K562 (cell line): ENCODE data around the gene PCK2. TPM values are rescaled to one million over a fixed set of nuclear protein-coding genes. Genes with fewer than 3 reads are reported as not detected.
A peak's percentile ranks its signal among the peaks of the same experiment; 100 is the strongest.

ENCODE experiments used
- ATAC-seq: fragments of 200-7000 bp; cut with Tn5 transposase; 3 replicates; pipeline ENCODE4 v1.9.1; 2020; ENCODE audit warnings: moderate library complexity
- BruUV-seq: library from RNA; stranded (reverse); fragments of 400-500 nt; replicated peaks from 2 replicates; lab custom pipeline; 2021; lab: Mats Ljungman, UMichigan
- CTCF ChIA-PET: fragments of 300-600 bp; formaldehyde crosslinking; extraction: SDS; loops from one replicate; lab custom pipeline; 2021; ENCODE audit warnings: low intra/inter-chr PET ratio; lab: Yijun Ruan, JAX
- POLR2A ChIA-PET: fragments of 300-600, 350-650 bp; sonication (Branson Sonifier 250); formaldehyde crosslinking; extraction: SDS; loops from one replicate; lab custom pipeline; 2021; ENCODE audit warnings: antibody characterized with exemption, inconsistent platforms; lab: Yijun Ruan, JAX
- DNase-seq, 4 experiments: peaks; one replicate each; pipeline versions ENCODE4 v3.0.0 to v3.0.0-alpha.2; 2011 to 2018; ENCODE audit warnings: low spot score in 3 of 4, mixed read lengths in 3 of 4; ENCODE audit errors: extremely low read depth in 1 of 4
- FAIRE-seq: peaks from 2 replicates; lab custom pipeline; 2011; peaks lifted over from hg19 to GRCh38; lab: Jason Lieb, UNC
- H2AFZ ChIP-seq: 2 replicates; pipeline ENCODE4 v1.6.0; 2011; ENCODE audit warnings: low read depth, low read length, control low read depth, inconsistent platforms
- H3K27ac ChIP-seq: fragments of 200-600 bp; 3 replicates; pipeline ENCODE4 v1.8.0; 2011; ENCODE audit warnings: low read depth, mild to moderate bottlenecking, control low read depth, inconsistent platforms, low read length, moderate library complexity, mixed read lengths; ENCODE audit errors: extremely low read depth
- H3K27me3 ChIP-seq, 2 experiments: fragments of 300-600 bp in 1 of 2; 2 replicates in 1 of 2; 3 replicates in 1 of 2; pipeline versions ENCODE4 v1.6.0 to v1.8.0; 2011; ENCODE audit warnings: inconsistent platforms in 2 of 2, low read length in 2 of 2, mild to moderate bottlenecking in 1 of 2, mixed read lengths in 1 of 2, moderate library complexity in 1 of 2; ENCODE audit not compliant: control insufficient read depth in 2 of 2, insufficient read depth in 2 of 2
- H3K36me3 ChIP-seq: fragments of 300-600 bp; 3 replicates; pipeline ENCODE4 v1.8.0; 2011; ENCODE audit warnings: mild to moderate bottlenecking, low read length, inconsistent platforms; ENCODE audit not compliant: control insufficient read depth, insufficient read depth
- H3K4me1 ChIP-seq, 2 experiments: fragments of 200-600 bp in 1 of 2; replicated peaks in 1 of 2; 2 replicates in 1 of 2; 3 replicates in 1 of 2; pipeline versions ENCODE4 v1.5.1 to v1.8.0; 2011; ENCODE audit warnings: inconsistent platforms in 2 of 2, low read length in 2 of 2, mild to moderate bottlenecking in 1 of 2, mixed read lengths in 1 of 2, moderate library complexity in 1 of 2; ENCODE audit not compliant: control insufficient read depth in 2 of 2, insufficient read depth in 2 of 2
- H3K4me2 ChIP-seq: 2 replicates; pipeline ENCODE4 v1.6.1; 2011; ENCODE audit warnings: low read length, control low read depth, inconsistent platforms, mixed read lengths; ENCODE audit not compliant: insufficient read depth
- H3K4me3 ChIP-seq: fragments of 200-600 bp; sonication (generic), shearing (Covaris generic); 2 replicates; pipeline ENCODE4 v1.5.1; 2016; ENCODE audit warnings: control low read depth, inconsistent platforms
- H3K79me2 ChIP-seq: fragments of 200-600 bp; 3 replicates; pipeline ENCODE4 v1.8.0; 2011; ENCODE audit warnings: low read length, inconsistent platforms; ENCODE audit not compliant: control insufficient read depth, insufficient read depth
- H3K9ac ChIP-seq, 2 experiments: 2 replicates each; pipeline versions ENCODE4 v1.6.0 to v1.6.1; 2011; ENCODE audit warnings: low read depth in 2 of 2, low read length in 2 of 2, control low read depth in 1 of 2, inconsistent platforms in 1 of 2, mild to moderate bottlenecking in 1 of 2, mixed read lengths in 1 of 2; ENCODE audit not compliant: insufficient read depth in 1 of 2
- H3K9me1 ChIP-seq: one replicate; pipeline ENCODE4 v1.6.0; 2011; ENCODE audit warnings: inconsistent platforms, mild to moderate bottlenecking, low read length, moderate library complexity; ENCODE audit not compliant: control insufficient read depth, insufficient read depth
- H3K9me3 ChIP-seq: replicated peaks from 2 replicates; pipeline ENCODE4 v1.5.1; 2011; ENCODE audit warnings: low read depth, low read length, inconsistent platforms; ENCODE audit not compliant: control insufficient read depth, insufficient read depth
- H4K20me1 ChIP-seq: replicated peaks from 2 replicates; pipeline ENCODE4 v1.6.1; 2011; ENCODE audit warnings: low read length, inconsistent platforms, mixed read lengths; ENCODE audit not compliant: control insufficient read depth, insufficient read depth
- ARID4B ChIP-seq: sonication (generic); formaldehyde crosslinking; IDR thresholded peaks from 2 replicates; pipeline ENCODE4 v1.8.0; 2022; ENCODE audit warnings: mild to moderate bottlenecking, missing genetic modification reagents
- CBX2 ChIP-seq: fragments of 200-600 bp; sonication (generic); IDR thresholded peaks from one replicate; pipeline ENCODE4 v1.6.1; 2012; ENCODE audit warnings: mild to moderate bottlenecking, low read length, inconsistent platforms; ENCODE audit not compliant: insufficient read depth, poor library complexity, severe bottlenecking
- MXD1 ChIP-seq: fragments of 250-450 bp; sonication (Bioruptor Pico); IDR thresholded peaks from 2 replicates; pipeline ENCODE4 v1.8.0; 2021; ENCODE audit warnings: borderline replicate concordance, mild to moderate bottlenecking, moderate library complexity; ENCODE audit not compliant: poor library complexity, severe bottlenecking
- NKRF ChIP-seq: fragments of 450-650 bp; IDR thresholded peaks from 2 replicates; pipeline ENCODE4 v1.6.1; 2016; ENCODE audit warnings: borderline replicate concordance
- UBTF ChIP-seq, 2 experiments: IDR thresholded peaks; 2 replicates each; pipeline ENCODE4 v1.6.1; 2012; ENCODE audit warnings: improper control_type of control experiment in 2 of 2, low read depth in 2 of 2, low read length in 2 of 2, borderline replicate concordance in 1 of 2
- ZSCAN29 ChIP-seq: fragments of 450-650 bp; IDR thresholded peaks from 2 replicates; pipeline ENCODE4 v1.6.1; 2017
- whole genome bisulfite sequencing: fragments of 100-300 bp; shearing (Covaris generic); methylation state at CpG from one replicate; pipeline ENCODE4 v1.1.6; 2016; ENCODE audit warnings: low coverage, mixed read lengths; ENCODE audit not compliant: insufficient coverage; ENCODE audit errors: missing lambda C conversion rate; 5-methylcytosine and 5-hydroxymethylcytosine counted together
- in situ Hi-C: fragments of 300-500 bp; cut with MboI; formaldehyde crosslinking; loops from 4 replicates; pipeline ENCODE4 v1.15.0; 2018; ENCODE audit warnings: inconsistent platforms, mixed read lengths
- intact Hi-C: fragments of 100-400 bp; cut with micrococcal nuclease; formaldehyde crosslinking; loops from 2 replicates; pipeline ENCODE4 v1.14.2; 2022
- polyA plus RNA-seq, 8 experiments: library from polyadenylated mRNA; depleted of rRNA in 4 of 8; stranded (reverse) in 5 of 8; unstranded in 3 of 8; fragments of >200 nt; fragmentation: Nextera tagmentation in 2 of 8; fragmentation: Illumina TruSeq in 1 of 8; extraction: Ambion mirVana in 2 of 8; extraction: Trizol in 1 of 8; gene quantifications; 2 replicates each; pipeline versions ENCODE4 v1.2.1 to v1.2.3, GENCODE V29; 2011 to 2014; ENCODE audit warnings: inconsistent platforms in 1 of 8, missing spikeins in 1 of 8
- total RNA-seq, 7 experiments: library from RNA; depleted of rRNA in 6 of 7; stranded (reverse); fragments of >200 nt in 6 of 7; fragmentation: Illumina TruSeq in 2 of 7; extraction: Trizol in 2 of 7; gene quantifications; 2 replicates each; pipeline versions ENCODE4 v1.2.1 to v1.2.3, GENCODE V29; 2011 to 2021; ENCODE audit warnings: low replicate concordance in 1 of 7

PCK2 gene
- total and polyA plus RNA-seq, 9 of the 15 experiments (the other 6 are each of a cell fraction or from before 2014, with no cell fraction given) = 3.3 to 60.9 (median 30.4) TPM

- no peak for TF ChIP-seq CBX2
- TF ChIP-seq, all 486 proteins: peak for 37
Measured at GRCh38 chr14:24146978-24147760, 53.1 kb downstream of the PCK2 start, which contains the start of gene RNF31 (continued).

- peak overlapping the region; percentile 76 to 96 for H3K9ac ChIP-seq
- peaks cover 28 to 40% of the 10 kb centered on the region in 2 experiments; a peak in 4 of 5 replicates for H3K4me1 ChIP-seq
- H3K79me2 ChIP-seq = peaks cover 39% of the 10 kb centered on the region
- intact Hi-C loops (loop anchor here (2.0 to 10.0 kb wide), 2 partner anchors 33 to 53 kb away; partner anchors contain the start of genes DCAF11, NRL and PCK2), in situ Hi-C loops (no loop called here)
- H3K27me3 ChIP-seq = no peaks in the 10 kb centered on the region
- FAIRE-seq (no peak), DNase-seq (no peak), ATAC-seq (peak; percentile 5)
- peak overlapping the region; percentile 62 for H3K27ac ChIP-seq
- H3K36me3 ChIP-seq = peaks cover 62% of the 10 kb centered on the region; the same call in 2 of the 3 replicates
- ChIA-PET POLR2A (interaction anchor here (0.5 to 2.2 kb wide), 4 partner anchors 13 to 85 kb away, joined by 3 to 5 read pairs (median 4); partner anchors contain the start of genes GMPR2 and IRF9), CTCF (no interaction called here)
- no peaks in the 10 kb centered on the region for H3K9me3 ChIP-seq
- H2AFZ ChIP-seq = peak overlapping the region; percentile 58; the same call in 1 of the 2 replicates
- WGBS = 3% methylated on average over 18 of the region's 29 CpGs
- H3K4me3 ChIP-seq = peak overlapping the region; percentile 98
- H3K9me1 ChIP-seq = peaks cover 5% of the 10 kb centered on the region
- no peaks in the 10 kb centered on the region for H4K20me1 ChIP-seq
- peak overlapping the region; percentile 98 for H3K4me2 ChIP-seq
- TSS peak; percentile 66 for BruUV-seq
- TF ChIP-seq ARID4B = 0 out of 2 replicates have a peak, but pooled peaks have one; percentile 17
- TF ChIP-seq UBTF (IDR thresholded peaks at IDR 0.05; ENCODE audit: borderline replicate concordance in 1 of 2, low read depth in 2 of 2, low read length in 2 of 2) = 0 out of 4 replicates have a peak, but pooled peaks of 1 of the 2 experiments have one; percentile 48
- no peak for TF ChIP-seq ZSCAN29
- no peak for TF ChIP-seq MXD1 (CRISPR knock-in tag)
- TF ChIP-seq NKRF = 0 out of 2 replicates have a peak, but pooled peaks have one; percentile 40
Measured at GRCh38 chr14:24147761-24148428, 53.8 kb downstream of the PCK2 start.
